NCI-H1436 (cell line): Measurements from ENCODE around the gene TAPT1.
"Not testable (repeated sequence)": the region's sequence is repeated elsewhere in the genome, so short reads cannot be mapped to it uniquely, and the experiment has no call there.

Experiments used
- DNase-seq: peaks from one replicate; lab custom pipeline; 2025; lab: John Stamatoyannopoulos, UW

Gene TAPT1

GRCh38 chr4:16171831-16172230, 54.4 kb downstream of the TAPT1 start:
- DNase-seq, result no peak

GRCh38 chr4:16169490-16169889, 56.8 kb downstream of the TAPT1 start:
- DNase-seq, result no peak

- no peak for DNase-seq
Measured at GRCh38 chr4:16168710-16169388, 57.4 kb downstream of the TAPT1 start.

DNA sequence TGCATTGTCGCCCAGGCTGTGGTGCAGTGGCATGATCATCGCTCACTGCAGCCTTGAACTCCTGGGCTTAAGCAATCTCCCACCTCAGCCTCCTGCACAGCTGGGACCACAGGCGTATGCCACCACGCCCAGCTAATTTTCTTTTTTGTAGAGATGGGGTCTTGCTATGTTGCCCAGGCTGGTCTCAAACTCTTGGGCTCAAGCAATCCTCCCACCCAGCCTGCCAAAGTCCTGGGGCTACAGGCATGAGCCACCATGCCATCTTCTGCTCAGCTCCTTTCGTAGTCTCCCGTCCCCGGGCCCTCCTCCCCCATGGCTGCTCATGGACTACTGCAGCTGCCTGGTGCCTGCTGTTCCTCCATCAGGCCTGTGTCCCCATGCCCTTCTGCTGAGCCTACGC, 58.1 kb downstream of the TAPT1 start:
- no peak for DNase-seq

DNA sequence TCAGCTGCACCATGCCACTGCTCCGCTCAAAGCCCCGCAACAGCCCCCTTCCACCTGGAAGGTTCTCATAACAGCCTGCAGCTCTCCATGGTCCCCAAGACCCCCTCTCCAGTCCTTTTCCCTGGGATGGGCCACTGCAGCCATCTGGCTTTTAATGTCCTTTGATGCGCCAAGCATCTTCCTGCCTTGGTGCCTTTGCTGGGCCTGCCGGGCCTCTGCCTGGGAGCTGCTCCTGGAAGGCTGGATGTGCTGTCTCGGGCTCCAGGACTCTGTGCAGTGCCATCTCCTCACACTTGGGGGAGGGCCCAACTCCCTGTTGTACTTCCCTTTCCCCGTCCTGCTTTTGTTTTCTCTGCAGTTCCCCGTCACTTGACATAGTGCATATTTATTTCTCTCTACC, 60.3 kb downstream of the TAPT1 start:
- no peak for DNase-seq

DNA sequence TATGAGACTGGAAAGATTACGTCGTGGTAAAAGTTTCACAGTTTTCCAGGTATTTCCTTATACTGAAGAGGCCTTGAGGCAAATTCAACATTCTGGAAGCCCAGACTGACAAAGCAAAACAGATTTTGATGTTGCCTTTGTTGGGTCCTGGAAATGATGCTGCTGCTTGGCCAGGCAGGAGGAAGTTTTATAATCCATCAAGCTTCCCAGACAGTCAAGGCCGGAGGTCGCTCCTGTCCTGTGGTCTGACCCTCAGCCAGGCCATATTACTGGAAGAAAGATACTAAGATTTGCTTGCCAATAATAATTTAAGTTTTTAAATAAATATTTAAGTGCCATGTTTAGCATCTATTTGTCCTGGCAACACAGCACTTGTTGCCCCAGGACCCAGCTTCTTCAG, 63.4 kb downstream of the TAPT1 start:
- no peak for DNase-seq

DNA sequence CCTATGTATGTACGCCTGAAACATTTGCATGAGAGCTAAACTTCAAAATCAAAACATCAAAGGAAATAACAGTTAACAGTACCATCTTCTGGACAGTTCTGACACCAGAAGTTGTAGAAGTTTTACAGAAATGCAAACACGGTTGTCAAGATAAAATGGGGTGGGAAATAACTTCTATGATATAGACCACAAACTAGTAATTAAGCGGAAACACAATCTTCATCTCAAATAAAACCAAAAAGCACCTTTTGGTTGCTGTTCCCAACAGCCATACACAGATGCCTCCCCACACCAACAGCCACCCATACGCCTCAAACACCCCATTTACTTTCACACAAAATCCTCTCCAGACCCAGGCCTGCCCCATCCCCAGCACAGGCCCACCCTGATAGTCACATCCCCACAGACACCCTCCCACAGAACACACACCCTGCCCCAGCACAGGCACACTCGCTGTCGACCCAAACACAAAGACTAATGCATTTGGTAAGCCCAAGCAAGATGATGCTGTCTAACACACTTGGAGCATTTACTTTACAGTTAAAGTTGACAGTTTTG, 64.3 kb downstream of the TAPT1 start:
- DNase-seq, result no peak

- DNase-seq, result no peak
Measured at GRCh38 chr4:16160457-16160856, 65.8 kb downstream of the TAPT1 start.

DNA sequence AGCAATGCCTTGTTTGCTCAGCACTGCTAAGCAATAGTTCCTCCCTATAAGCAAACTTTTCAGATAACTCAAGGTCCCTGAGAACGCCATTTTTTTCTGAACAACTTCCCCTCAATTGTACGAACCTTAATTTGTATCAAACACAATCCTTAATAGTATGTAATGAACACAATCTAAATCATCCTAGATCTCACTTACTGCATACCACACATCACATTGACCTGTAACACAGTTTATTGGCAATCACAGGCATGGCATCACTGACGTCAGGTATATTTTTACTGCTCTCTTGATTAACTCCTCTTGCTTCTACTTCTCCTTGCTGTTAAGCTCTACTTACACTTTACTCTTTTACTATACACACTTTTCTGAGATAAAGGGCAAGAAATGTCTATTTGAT, 67.0 kb downstream of the TAPT1 start:
- DNase-seq, result no peak

- no peak for DNase-seq
Measured at GRCh38 chr4:16158504-16158852, 67.8 kb downstream of the TAPT1 start.

DNA sequence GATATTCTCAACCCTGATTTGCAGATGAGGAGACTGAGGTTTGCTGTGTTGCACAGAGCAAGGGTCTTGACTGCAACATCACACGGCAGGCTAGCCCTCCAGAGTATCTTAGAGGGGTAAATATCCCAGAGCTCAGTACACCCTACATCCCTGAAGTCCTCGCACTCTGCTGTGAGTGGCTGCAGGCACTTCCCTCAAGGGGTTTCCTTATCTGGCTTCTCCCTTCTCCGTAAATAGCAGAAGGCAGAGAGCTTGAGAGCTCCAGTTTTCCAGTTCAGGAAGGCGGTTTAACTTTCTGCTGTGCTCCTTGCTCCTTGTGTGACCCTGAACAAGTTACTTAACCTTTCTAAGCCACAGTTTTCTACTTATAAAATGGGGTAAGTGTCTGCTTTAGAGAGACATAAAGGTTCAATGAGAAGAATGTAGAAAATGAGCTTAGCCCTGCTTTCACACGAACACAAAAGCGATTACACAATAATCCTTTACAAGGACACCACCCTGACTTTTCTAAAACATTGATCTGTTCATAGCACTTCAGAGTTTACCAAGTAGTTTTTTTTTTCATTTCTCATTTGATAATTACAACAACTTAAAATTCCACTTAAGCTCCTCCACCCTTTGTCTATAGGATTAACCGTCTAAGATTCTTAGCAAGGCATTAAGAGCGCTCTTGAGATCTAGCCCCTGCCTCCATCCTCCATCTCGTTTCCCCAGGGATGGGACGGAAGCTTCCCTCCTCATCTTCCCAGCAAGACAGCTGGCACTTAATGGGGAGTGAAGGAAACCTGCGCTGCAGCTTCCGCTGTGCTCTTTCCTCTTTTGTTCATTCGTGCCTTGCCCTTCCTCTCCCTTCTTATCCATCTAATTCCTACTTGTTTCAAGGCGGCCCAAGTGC, 68.4 kb downstream of the TAPT1 start:
- DNase-seq, result no peak

DNA sequence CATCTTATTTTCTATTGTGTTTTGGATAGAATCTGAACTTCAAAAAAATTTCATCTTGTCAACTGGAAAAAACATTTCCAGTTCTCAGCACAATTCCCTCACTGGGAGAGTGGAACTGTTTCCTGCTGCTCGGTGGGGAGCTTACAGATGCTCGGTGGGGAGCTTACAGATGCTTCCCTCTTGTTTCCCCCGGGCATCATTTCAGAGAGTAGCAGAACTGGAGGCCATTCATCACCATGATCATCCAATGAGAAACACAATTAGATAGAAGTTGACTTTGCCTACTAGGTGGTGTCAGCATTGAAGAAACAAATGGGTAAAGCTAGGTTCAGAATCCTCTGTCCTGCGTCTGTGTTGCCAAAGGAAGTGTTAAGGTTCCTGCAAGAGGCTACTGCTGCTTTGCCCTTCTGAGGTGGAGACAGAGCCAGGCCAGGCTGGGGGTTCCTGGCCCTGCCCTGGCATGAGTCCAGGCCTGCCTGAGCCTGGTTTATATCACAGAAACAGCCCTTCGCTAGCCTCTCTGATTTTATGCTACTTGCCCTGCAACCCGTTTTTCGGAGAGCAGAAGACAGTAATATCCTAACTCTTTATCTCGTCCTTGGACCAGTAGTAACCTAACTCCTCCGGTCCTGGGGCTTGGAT, 70.6 kb downstream of the TAPT1 start:
- DNase-seq, result no peak

- DNase-seq, result no peak
Measured at GRCh38 chr4:16154451-16154850, 71.8 kb downstream of the TAPT1 start.

- no peak for DNase-seq
Measured at GRCh38 chr4:16150716-16151115, 75.6 kb downstream of the TAPT1 start.

GRCh38 chr4:16144913-16145312, 81.4 kb downstream of the TAPT1 start:
- DNase-seq, result not testable (repeated sequence)

GRCh38 chr4:16142598-16143310, 83.5 kb downstream of the TAPT1 start:
- DNase-seq, result no peak

GRCh38 chr4:16140879-16141249, 85.4 kb downstream of the TAPT1 start:
- DNase-seq, result no peak

GRCh38 chr4:16140231-16140878, 85.9 kb downstream of the TAPT1 start:
- no peak for DNase-seq

- DNase-seq, result no peak
Measured at GRCh38 chr4:16139066-16139945, 87.0 kb downstream of the TAPT1 start.

GRCh38 chr4:16136827-16137226, 89.4 kb downstream of the TAPT1 start:
- no peak for DNase-seq

DNA sequence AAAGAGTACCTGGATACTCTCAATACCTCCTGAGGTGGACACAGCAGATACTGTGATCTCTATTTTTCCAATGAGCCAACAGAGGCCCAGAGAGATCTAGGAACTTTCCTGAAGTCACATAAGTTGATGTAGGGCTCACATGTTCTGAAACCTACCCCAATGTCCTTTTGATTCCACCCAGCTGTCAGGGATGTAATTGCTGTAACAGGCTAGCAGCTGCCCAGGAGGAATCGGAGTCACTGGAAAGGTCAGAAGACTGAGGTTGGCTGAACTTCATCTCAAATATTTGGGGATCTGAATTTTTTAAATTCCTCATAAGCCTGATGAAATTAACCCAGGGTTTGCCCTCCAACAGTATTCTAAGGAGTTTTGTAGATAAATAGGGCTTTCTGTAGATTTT, 90.0 kb downstream of the TAPT1 start:
- DNase-seq, result no peak
